PC-3 (cell line): Measurements from ENCODE around the gene GULP1.
"Not testable (repeated sequence)": the region's sequence is repeated elsewhere in the genome, so short reads cannot be mapped to it uniquely, and the experiment has no call there.

Source experiments
- CTCF ChIP-seq: fragments of 300-600 bp; sonication (generic); conservative IDR thresholded peaks from 2 replicates; pipeline ENCODE4 v1.5.1; 2017; ENCODE audit warnings: antibody characterized with exemption, low read depth, mild to moderate bottlenecking, low read length
- EZH2phosphoT487 ChIP-seq: fragments of 300-600 bp; sonication (generic); IDR thresholded peaks from 2 replicates; pipeline ENCODE4 v1.6.1; 2018; ENCODE audit warnings: mild to moderate bottlenecking, antibody characterized with exemption, low read length, borderline replicate concordance

GRCh38 chr2:188606596-188606995 lies 314.9 kb downstream of the GULP1 start:
- TF ChIP-seq CTCF, EZH2phosphoT487: not testable (repeated sequence)
